Stimulated activated naive CD8-positive, alpha-beta T cell treated with anti-CD3 and anti-CD28 coated beads, Interleukin-15, Interleukin-2, amounts not matched to agents 100 ng/mL and 50 ng/mL, for 24 hours (primary cell): ENCODE measurements around the gene CBFA2T3.
A peak's percentile ranks its signal among the peaks of the same experiment; 100 is the strongest.

Experiments
- H3K27ac Mint-ChIP-seq: one replicate; pipeline ENCODE4 v1.8.0; 2021; ENCODE audit warnings: mild to moderate bottlenecking, mixed read lengths
- H3K27me3 Mint-ChIP-seq: one replicate; pipeline ENCODE4 v1.8.0; 2021; ENCODE audit warnings: mixed read lengths
- H3K36me3 Mint-ChIP-seq: one replicate; pipeline ENCODE4 v1.8.0; 2021; ENCODE audit warnings: low read depth, mixed read lengths
- H3K4me1 Mint-ChIP-seq: one replicate; pipeline ENCODE4 v1.8.0; 2021; ENCODE audit warnings: low read depth, mixed read lengths
- H3K4me3 Mint-ChIP-seq: one replicate; pipeline ENCODE4 v1.8.0; 2021; ENCODE audit warnings: mild to moderate bottlenecking, mixed read lengths
- H3K9me3 Mint-ChIP-seq: one replicate; pipeline ENCODE4 v1.8.0; 2021; ENCODE audit warnings: mixed read lengths

Gene CBFA2T3

GRCh38 chr16:88977018-88977811 lies at the start of gene CBFA2T3:
TSS of gene CBFA2T3 (minus strand) at chr16:88977207. CDS start at chr16:88976807, 400 bp downstream.
- Mint-ChIP-seq H3K27ac (peak within 1 kb of the TSS; percentile 65), H3K36me3 (no peaks in the 10 kb centered on the region), H3K9me3 (no peaks in the 10 kb centered on the region), H3K27me3 (peaks cover 12% of the 10 kb centered on the region), H3K4me3 (peak within 1 kb of the TSS; percentile 39), H3K4me1 (peaks cover 10% of the 10 kb centered on the region)

- Mint-ChIP-seq H3K36me3 (peaks cover 7% of the 10 kb centered on the region), H3K4me1 (peaks cover 33% of the 10 kb centered on the region), H3K9me3 (peaks cover 15% of the 10 kb centered on the region), H3K4me3 (peak overlapping the region; percentile 24), H3K27me3 (peaks cover 10% of the 10 kb centered on the region), H3K27ac (peak overlapping the region; percentile 85)
Observed at GRCh38 chr16:89026121-89026612, 49.2 kb upstream of the CBFA2T3 start.

- H3K4me3 Mint-ChIP-seq, result no peak overlapping the region
- peaks cover 33% of the 10 kb centered on the region for H3K4me1 Mint-ChIP-seq
- H3K27me3 Mint-ChIP-seq, result peaks cover 10% of the 10 kb centered on the region
- H3K27ac Mint-ChIP-seq, result peak overlapping the region; percentile 85
- peaks cover 7% of the 10 kb centered on the region for H3K36me3 Mint-ChIP-seq
- peaks cover 15% of the 10 kb centered on the region for H3K9me3 Mint-ChIP-seq
Observed at GRCh38 chr16:89025636-89026035, 48.6 kb upstream of the CBFA2T3 start.

GRCh38 chr16:89024546-89025060 lies 47.6 kb upstream of the CBFA2T3 start:
- Mint-ChIP-seq H3K4me1 (peaks cover 40% of the 10 kb centered on the region), H3K4me3 (no peak overlapping the region), H3K27me3 (peaks cover 10% of the 10 kb centered on the region), H3K36me3 (peaks cover 7% of the 10 kb centered on the region), H3K9me3 (peaks cover 15% of the 10 kb centered on the region), H3K27ac (no peak overlapping the region)

- peaks cover 40% of the 10 kb centered on the region for H3K4me1 Mint-ChIP-seq
- H3K9me3 Mint-ChIP-seq, result peaks cover 15% of the 10 kb centered on the region
- peaks cover 7% of the 10 kb centered on the region for H3K36me3 Mint-ChIP-seq
- peaks cover 10% of the 10 kb centered on the region for H3K27me3 Mint-ChIP-seq
- no peak overlapping the region for H3K27ac Mint-ChIP-seq
- H3K4me3 Mint-ChIP-seq, result no peak overlapping the region
Observed at GRCh38 chr16:89023621-89024511, 46.9 kb upstream of the CBFA2T3 start.

GRCh38 chr16:89023151-89023551 lies 46.1 kb upstream of the CBFA2T3 start:
- Mint-ChIP-seq H3K36me3 (peaks cover 7% of the 10 kb centered on the region), H3K4me1 (peaks cover 40% of the 10 kb centered on the region), H3K27me3 (peaks cover 13% of the 10 kb centered on the region), H3K4me3 (no peak overlapping the region), H3K9me3 (peaks cover 15% of the 10 kb centered on the region), H3K27ac (no peak overlapping the region)

- peaks cover 10% of the 10 kb centered on the region for H3K9me3 Mint-ChIP-seq
- no peak overlapping the region for H3K4me3 Mint-ChIP-seq
- peaks cover 15% of the 10 kb centered on the region for H3K27me3 Mint-ChIP-seq
- H3K27ac Mint-ChIP-seq, result no peak overlapping the region
- H3K4me1 Mint-ChIP-seq, result peaks cover 36% of the 10 kb centered on the region
- peaks cover 7% of the 10 kb centered on the region for H3K36me3 Mint-ChIP-seq
Observed at GRCh38 chr16:89022051-89022836, 45.2 kb upstream of the CBFA2T3 start.

GRCh38 chr16:89020925-89021595 lies 44.1 kb upstream of the CBFA2T3 start:
- H3K27ac Mint-ChIP-seq, result no peak overlapping the region
- H3K36me3 Mint-ChIP-seq, result peaks cover under 1% of the 10 kb centered on the region
- peaks cover 10% of the 10 kb centered on the region for H3K27me3 Mint-ChIP-seq
- peaks cover under 1% of the 10 kb centered on the region for H3K9me3 Mint-ChIP-seq
- no peak overlapping the region for H3K4me3 Mint-ChIP-seq
- H3K4me1 Mint-ChIP-seq, result peaks cover 24% of the 10 kb centered on the region

- H3K27ac Mint-ChIP-seq, result no peak overlapping the region
- no peaks in the 10 kb centered on the region for H3K9me3 Mint-ChIP-seq
- H3K36me3 Mint-ChIP-seq, result no peaks in the 10 kb centered on the region
- peaks cover 16% of the 10 kb centered on the region for H3K4me1 Mint-ChIP-seq
- H3K4me3 Mint-ChIP-seq, result no peak overlapping the region
- peaks cover 10% of the 10 kb centered on the region for H3K27me3 Mint-ChIP-seq
Observed at GRCh38 chr16:89020068-89020924, 43.3 kb upstream of the CBFA2T3 start.

- peaks cover 10% of the 10 kb centered on the region for H3K27me3 Mint-ChIP-seq
- H3K27ac Mint-ChIP-seq, result no peak overlapping the region
- no peaks in the 10 kb centered on the region for H3K36me3 Mint-ChIP-seq
- peaks cover 9% of the 10 kb centered on the region for H3K4me1 Mint-ChIP-seq
- no peak overlapping the region for H3K4me3 Mint-ChIP-seq
- H3K9me3 Mint-ChIP-seq, result no peaks in the 10 kb centered on the region
Observed at GRCh38 chr16:89019511-89019910, 42.5 kb upstream of the CBFA2T3 start.

GRCh38 chr16:89018282-89019158 lies 41.5 kb upstream of the CBFA2T3 start:
- Mint-ChIP-seq H3K36me3 (no peaks in the 10 kb centered on the region), H3K4me3 (no peak overlapping the region), H3K27ac (no peak overlapping the region), H3K27me3 (peaks cover 10% of the 10 kb centered on the region), H3K9me3 (no peaks in the 10 kb centered on the region), H3K4me1 (peaks cover 7% of the 10 kb centered on the region)

- no peak overlapping the region for H3K4me3 Mint-ChIP-seq
- no peaks in the 10 kb centered on the region for H3K36me3 Mint-ChIP-seq
- no peaks in the 10 kb centered on the region for H3K9me3 Mint-ChIP-seq
- H3K27me3 Mint-ChIP-seq, result peaks cover 13% of the 10 kb centered on the region
- H3K4me1 Mint-ChIP-seq, result peaks cover 7% of the 10 kb centered on the region
- no peak overlapping the region for H3K27ac Mint-ChIP-seq
Observed at GRCh38 chr16:89017543-89018281, 40.7 kb upstream of the CBFA2T3 start.
